ENCODE data around the gene DMBT1.

- no peak for TF ChIP-seq CTCF (IDR thresholded peaks at IDR 0.05; ENCODE audit: insufficient read depth, low read depth, low read length)
- no peak for TF ChIP-seq EZH2 (IDR thresholded peaks at IDR 0.05; ENCODE audit: insufficient read depth, low read length)
Observed at GRCh38 chr10:122664501-122664900, 103.9 kb downstream of the DMBT1 start.
